Tibial nerve (tissue), 4 donors: ENCODE results near the gene PTPRE. TPM values are rescaled to one million over a fixed set of nuclear protein-coding genes. Genes with fewer than 3 reads are reported as not detected.

ENCODE experiments used
- DNase-seq, 2 donors: peaks; one replicate each; pipeline ENCODE4 v3.0.0-alpha.2; 2019; ENCODE audit warnings: low spot score in 2 of 2
- H3K27ac ChIP-seq, 4 donors: fragments of 200-600 bp; sonication (generic) in 3 of 4; one replicate each; pipeline ENCODE4 v1.5.1; 2017 to 2019; ENCODE audit warnings: mild to moderate bottlenecking in 1 of 4
- H3K27me3 ChIP-seq, 2 donors: fragments of 200-600 bp; sonication (generic) in 1 of 2; one replicate each; pipeline versions ENCODE4 v1.5.1 to v1.6.0; 2017 to 2019
- H3K36me3 ChIP-seq, 3 donors: fragments of 200-600 bp; sonication (generic); one replicate each; pipeline ENCODE4 v1.5.1; 2018 to 2019
- H3K4me1 ChIP-seq, 4 donors: fragments of 200-600 bp; sonication (generic) in 3 of 4; one replicate each; pipeline ENCODE4 v1.5.1; 2017 to 2019
- H3K4me3 ChIP-seq, 4 donors: fragments of 200-600 bp; sonication (generic) in 3 of 4; one replicate each; pipeline ENCODE4 v1.5.1; 2017 to 2019; ENCODE audit warnings: mild to moderate bottlenecking in 1 of 4, moderate library complexity in 1 of 4
- H3K9me3 ChIP-seq, 4 donors: fragments of 200-600 bp; sonication (generic) in 3 of 4; one replicate each; pipeline ENCODE4 v1.5.1; 2017 to 2019
- EP300 ChIP-seq, 2 donors: sonication (generic); formaldehyde crosslinking; IDR thresholded peaks; one replicate each; pipeline ENCODE4 v1.6.1; 2017; ENCODE audit warnings: antibody characterized with exemption in 2 of 2, mild to moderate bottlenecking in 1 of 2
- POLR2A ChIP-seq, 2 donors: fragments of 450-650 bp; IDR thresholded peaks; one replicate each; pipeline ENCODE4 v1.6.1; 2017; ENCODE audit warnings: antibody characterized with exemption in 2 of 2, mild to moderate bottlenecking in 2 of 2, moderate library complexity in 2 of 2
- WGBS, 2 donors: methylation state at CpG; one replicate each; pipeline ENCODE4 v1.1.5; 2018; 5-methylcytosine and 5-hydroxymethylcytosine counted together
- total RNA-seq, 4 donors: library from RNA; depleted of rRNA; stranded (reverse); fragments of >200 nt; gene quantifications; one replicate each; pipeline ENCODE4 v1.1.0, GENCODE V29; 2016
- TF ChIP-seq, protein P1 (sequence below), 5 experiments: fragments of 200-600 bp in 3 of 5; fragments of 450-650 bp in 2 of 5; sonication (generic) in 3 of 5; IDR thresholded peaks; one replicate each; pipeline ENCODE4 v1.5.1; 2016 to 2019; ENCODE audit warnings: antibody characterized with exemption in 5 of 5, mild to moderate bottlenecking in 3 of 5, moderate library complexity in 2 of 5

The PTPRE gene
- total RNA-seq, 4 donors from 2014 or later, result 19.0 to 38.1 (median 25.8) TPM

DNA sequence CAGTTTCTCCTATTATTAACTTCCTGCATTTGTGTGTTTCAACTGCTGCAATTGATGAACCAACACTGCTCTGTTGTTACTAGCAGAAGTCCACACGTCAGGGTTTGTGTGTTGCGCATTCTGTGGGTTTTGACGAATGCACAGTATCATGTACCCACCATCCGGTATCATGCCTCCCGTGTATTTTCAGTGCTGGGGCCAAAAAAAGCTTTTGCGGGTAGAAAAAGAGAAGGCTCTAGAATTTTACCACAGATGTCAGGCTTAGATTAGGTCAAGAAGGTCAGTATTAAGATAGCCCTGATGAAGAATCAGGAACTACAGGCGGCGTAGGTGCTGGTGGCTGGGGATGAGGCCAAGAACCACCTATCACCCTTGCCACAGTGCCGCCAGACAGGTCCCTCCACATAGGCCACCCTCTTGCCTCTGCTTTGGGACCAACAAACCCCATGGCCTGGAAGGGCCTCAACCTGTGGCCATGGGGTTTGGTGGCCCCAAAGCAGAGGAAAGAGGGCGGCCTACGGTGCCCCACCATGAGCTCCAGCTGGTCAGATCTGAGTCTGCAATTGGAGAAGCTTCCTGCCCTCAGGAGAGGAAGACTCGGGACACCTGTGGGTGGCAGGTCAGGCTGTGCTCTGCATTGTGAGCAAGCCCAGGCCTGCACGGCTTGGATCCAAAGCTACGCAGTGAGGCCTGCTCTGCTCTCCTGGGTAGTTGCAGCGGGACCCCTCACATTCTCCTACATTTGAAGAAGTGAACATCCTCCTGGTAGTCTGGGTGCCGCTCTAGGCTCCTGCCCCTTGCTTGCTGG, 147.5 kb downstream of the PTPRE start:
- no peaks in the 10 kb centered on the region for H3K27me3 ChIP-seq
- peaks cover 0 to 76% (median 0%) of the 10 kb centered on the region in 3 donors for H3K36me3 ChIP-seq
- H3K4me1 ChIP-seq, result peaks cover 0 to 8% (median 0%) of the 10 kb centered on the region in 4 donors
- WGBS, 2 donors, result 85 to 86% methylated on average over 16 of the region's 16 CpGs
- no peaks in the 10 kb centered on the region for H3K9me3 ChIP-seq
- H3K4me3 ChIP-seq, result no peak overlapping the region
- TF ChIP-seq, protein P1, sequence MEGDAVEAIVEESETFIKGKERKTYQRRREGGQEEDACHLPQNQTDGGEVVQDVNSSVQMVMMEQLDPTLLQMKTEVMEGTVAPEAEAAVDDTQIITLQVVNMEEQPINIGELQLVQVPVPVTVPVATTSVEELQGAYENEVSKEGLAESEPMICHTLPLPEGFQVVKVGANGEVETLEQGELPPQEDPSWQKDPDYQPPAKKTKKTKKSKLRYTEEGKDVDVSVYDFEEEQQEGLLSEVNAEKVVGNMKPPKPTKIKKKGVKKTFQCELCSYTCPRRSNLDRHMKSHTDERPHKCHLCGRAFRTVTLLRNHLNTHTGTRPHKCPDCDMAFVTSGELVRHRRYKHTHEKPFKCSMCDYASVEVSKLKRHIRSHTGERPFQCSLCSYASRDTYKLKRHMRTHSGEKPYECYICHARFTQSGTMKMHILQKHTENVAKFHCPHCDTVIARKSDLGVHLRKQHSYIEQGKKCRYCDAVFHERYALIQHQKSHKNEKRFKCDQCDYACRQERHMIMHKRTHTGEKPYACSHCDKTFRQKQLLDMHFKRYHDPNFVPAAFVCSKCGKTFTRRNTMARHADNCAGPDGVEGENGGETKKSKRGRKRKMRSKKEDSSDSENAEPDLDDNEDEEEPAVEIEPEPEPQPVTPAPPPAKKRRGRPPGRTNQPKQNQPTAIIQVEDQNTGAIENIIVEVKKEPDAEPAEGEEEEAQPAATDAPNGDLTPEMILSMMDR (IDR thresholded peaks at IDR 0.05), result no peak
- TF ChIP-seq EP300 (IDR thresholded peaks at IDR 0.05) (peak in 1 of 2 donors; percentile 58), POLR2A (IDR thresholded peaks at IDR 0.05) (no peak)
- no peak for DNase-seq
- peak overlapping the region in 2 of 4 donors; percentile 30 to 50 for H3K27ac ChIP-seq

DNA sequence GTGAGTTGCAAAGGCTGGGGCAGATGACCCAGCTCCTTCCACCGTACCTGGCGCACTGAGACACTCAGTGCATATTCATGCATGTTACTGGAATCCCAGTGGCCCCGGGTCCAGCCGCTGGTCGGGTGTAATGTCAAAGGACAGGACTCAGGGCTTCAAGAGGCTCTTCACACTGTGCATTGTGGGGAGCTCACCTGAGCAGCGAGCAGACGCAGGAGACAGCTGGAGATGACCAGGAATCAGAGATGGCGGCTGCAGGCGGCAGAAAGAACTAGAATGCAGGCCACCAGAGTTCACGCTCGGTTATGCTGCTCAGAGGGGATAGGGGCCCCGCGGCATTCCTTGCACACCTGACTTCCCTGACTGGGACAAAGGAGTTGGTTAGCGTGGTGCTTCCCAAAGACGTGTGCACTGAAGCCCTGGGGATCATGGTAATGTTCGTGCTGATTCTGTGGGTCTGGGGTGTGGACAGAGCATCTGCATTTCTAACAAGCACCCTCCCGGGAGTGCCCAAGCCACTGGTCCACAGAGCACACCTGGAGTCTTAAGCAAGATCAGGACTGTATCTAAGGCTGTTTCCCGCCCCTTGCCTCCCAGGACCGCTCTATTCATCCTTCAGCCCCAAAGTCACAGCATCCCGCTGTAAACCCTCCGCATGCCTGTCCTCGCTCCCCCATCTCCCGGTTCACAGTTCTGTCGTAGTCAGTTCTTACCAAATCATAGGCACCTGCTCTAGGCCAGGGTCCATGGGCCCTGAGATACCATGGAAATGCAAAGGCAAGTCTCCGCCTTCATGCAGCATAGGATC, 148.4 kb downstream of the PTPRE start:
- Histone ChIP-seq H3K27ac (no peak overlapping the region), H3K9me3 (no peaks in the 10 kb centered on the region), H3K4me1 (peaks cover 0 to 6% (median 0%) of the 10 kb centered on the region in 4 donors), H3K27me3 (no peaks in the 10 kb centered on the region), H3K4me3 (no peak overlapping the region), H3K36me3 (peaks cover 0 to 72% (median 0%) of the 10 kb centered on the region in 3 donors)
- DNase-seq, result no peak
- TF ChIP-seq EP300 (IDR thresholded peaks at IDR 0.05), result no peak
- TF ChIP-seq, protein P1 (IDR thresholded peaks at IDR 0.05), result no peak
- TF ChIP-seq POLR2A (IDR thresholded peaks at IDR 0.05), result no peak
- 95 to 96% methylated on average over 23 to 25 of the region's 25 CpGs for WGBS, 2 donors

DNA sequence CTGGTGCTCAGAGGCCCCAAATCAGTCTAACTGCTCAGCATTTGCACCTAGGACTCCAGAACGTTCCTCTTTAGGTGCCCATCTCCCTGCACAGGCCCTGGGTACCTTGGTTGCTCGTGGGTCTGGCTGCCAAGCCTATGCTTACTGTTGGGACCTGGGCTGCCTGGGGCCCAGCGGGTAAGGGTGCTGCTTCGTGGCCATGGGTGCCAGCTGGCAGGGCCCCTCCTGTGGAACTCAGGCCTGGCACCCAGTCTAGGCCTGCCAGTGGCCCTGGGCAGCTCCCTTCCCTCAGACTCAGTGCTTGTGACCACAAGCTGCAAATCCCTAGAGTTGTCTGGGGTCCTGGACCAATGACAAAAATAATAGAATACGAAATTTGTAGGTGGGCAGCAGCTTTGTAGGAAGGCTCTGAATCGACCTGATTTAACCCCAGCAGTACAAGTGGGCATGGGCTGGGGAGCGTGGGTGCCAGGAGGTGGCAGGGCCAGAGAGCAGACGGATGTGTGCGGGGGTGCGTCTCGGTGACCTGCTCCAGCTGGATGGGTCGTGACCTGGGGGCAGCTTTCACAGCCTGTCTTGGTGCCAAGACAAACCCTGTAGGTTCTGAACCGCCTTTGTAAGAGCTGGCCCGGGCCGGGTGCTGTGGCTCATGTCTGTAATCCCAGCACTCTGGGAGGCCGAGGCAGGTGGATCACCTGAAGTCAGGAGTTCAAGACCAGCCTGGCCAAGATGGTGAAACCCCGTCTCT, 149.6 kb downstream of the PTPRE start:
- no peak for TF ChIP-seq POLR2A (IDR thresholded peaks at IDR 0.05)
- TF ChIP-seq EP300 (IDR thresholded peaks at IDR 0.05), result no peak
- TF ChIP-seq, protein P1 (IDR thresholded peaks at IDR 0.05), result no peak
- H3K27ac ChIP-seq, result no peak overlapping the region
- no peaks in the 10 kb centered on the region for H3K9me3 ChIP-seq
- H3K27me3 ChIP-seq, result no peaks in the 10 kb centered on the region
- no peak for DNase-seq
- H3K4me3 ChIP-seq, result no peak overlapping the region
- WGBS, 2 donors, result 57 to 64% methylated on average over 17 of the region's 17 CpGs
- H3K36me3 ChIP-seq, result peaks cover 0 to 77% (median 0%) of the 10 kb centered on the region in 3 donors
- no peaks in the 10 kb centered on the region for H3K4me1 ChIP-seq

DNA sequence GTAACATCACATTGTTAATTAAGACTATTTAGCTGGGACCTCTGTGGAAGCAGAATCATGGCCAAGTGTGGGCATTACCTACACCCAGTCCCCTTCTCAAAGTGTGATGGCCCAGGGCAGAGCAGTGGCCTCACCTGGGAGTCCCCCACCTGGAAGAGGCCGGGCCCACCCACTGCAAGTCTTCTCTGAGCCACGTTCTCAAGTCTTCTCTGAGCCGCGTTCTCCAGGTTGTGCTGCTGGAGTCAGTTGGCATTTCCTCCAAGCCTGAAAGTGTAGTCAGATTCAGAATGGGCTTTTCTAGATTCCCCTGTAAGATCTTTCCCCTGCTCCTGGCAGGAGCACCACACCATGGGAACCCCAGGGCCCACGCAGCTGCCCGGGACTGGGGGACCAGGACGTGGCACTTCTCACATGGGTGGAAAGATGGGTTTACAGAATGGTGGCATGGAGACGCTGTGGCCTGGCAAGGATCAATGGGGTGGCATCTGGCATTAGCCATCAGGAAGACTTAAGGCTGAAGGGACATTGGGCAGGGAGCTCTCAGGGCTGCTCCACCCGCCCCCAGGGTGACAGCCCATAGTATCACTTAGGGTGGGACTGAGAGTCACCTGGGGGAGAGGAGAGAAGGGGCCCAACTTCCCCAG, 151.3 kb downstream of the PTPRE start:
- Histone ChIP-seq H3K36me3 (peaks cover 0 to 68% (median 0%) of the 10 kb centered on the region in 3 donors), H3K4me1 (peaks cover 0 to 12% (median 6%) of the 10 kb centered on the region in 4 donors), H3K4me3 (no peak overlapping the region), H3K27ac (no peak overlapping the region), H3K9me3 (no peaks in the 10 kb centered on the region), H3K27me3 (no peaks in the 10 kb centered on the region)
- TF ChIP-seq, protein P1 (IDR thresholded peaks at IDR 0.05), result no peak
- no peak for TF ChIP-seq POLR2A (IDR thresholded peaks at IDR 0.05)
- TF ChIP-seq EP300 (IDR thresholded peaks at IDR 0.05), result no peak
- WGBS, 2 donors, result 89 to 97% methylated on average over 9 of the region's 9 CpGs
- DNase-seq, result peak in 1 of 2 donors; percentile 2
